Epithelial cell of prostate (primary cell): ENCODE data around the gene SLC24A3.

Source experiments
- DNase-seq: peaks from one replicate; pipeline ENCODE4 v3.0.0-alpha.2; 2011; ENCODE audit warnings: low read depth, low spot score
- H3K27ac ChIP-seq: fragments of 450-650 bp; 2 replicates; pipeline ENCODE4 v1.5.1; 2017; ENCODE audit warnings: mild to moderate bottlenecking

The SLC24A3 gene

DNA sequence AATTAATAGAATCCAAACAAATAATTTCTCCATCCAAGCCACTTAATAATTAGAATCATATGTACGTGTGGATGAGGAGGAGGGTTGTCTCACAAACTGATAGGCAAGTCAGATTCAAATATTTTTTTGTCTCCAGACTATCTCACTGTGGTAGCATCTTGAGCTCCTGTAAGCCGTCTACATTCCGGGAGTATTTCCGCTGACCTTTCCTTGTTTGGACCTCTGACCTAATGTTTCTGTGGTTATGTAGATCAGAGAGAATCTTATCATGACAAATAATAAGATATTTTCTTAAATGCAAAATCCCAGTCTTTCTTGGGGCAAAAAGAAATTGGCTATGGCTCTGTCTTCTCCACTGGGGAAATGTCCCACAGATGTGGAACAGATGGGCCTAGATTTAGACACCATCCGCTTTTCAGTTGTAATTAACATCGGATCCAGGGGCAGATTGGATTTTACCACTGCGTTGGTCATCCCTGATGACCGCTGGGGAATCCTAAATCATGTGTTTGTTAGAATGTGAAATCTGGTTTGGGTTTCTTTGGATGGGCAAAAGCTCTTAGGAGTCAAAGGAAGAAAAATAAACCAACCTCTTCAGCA is 348.5 kb downstream of the SLC24A3 start:
- DNase-seq, result no peak
- H3K27ac ChIP-seq, result no peak overlapping the region

GRCh38 chr20:19562426-19562825 is 350.0 kb downstream of the SLC24A3 start:
- no peak for DNase-seq
- H3K27ac ChIP-seq, result no peak overlapping the region

GRCh38 chr20:19564261-19564660 is 351.8 kb downstream of the SLC24A3 start:
- no peak overlapping the region for H3K27ac ChIP-seq
- DNase-seq, result no peak

DNA sequence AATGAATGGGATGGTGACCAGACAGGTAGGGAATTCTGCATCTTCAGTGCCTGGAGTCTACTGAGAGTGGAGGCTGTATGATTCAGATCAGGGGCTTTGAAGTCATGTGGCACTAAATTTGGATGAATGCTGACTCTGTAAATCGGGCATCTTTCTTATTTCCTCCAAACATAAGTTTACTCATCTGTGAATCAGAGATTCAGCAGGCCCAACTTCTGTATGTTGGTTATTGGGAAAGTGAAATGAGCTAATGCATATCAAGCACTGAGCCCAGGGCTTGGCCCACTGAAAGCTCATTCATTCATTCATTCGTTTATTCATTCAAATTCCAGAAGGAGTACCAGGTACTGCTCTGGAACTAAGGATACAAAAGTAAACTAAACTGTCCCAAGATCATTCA is 353.3 kb downstream of the SLC24A3 start:
- DNase-seq, result no peak
- no peak overlapping the region for H3K27ac ChIP-seq

GRCh38 chr20:19566226-19566945 is 353.9 kb downstream of the SLC24A3 start:
- no peak overlapping the region for H3K27ac ChIP-seq
- no peak for DNase-seq

GRCh38 chr20:19568128-19568527 is 355.7 kb downstream of the SLC24A3 start:
- DNase-seq, result no peak
- H3K27ac ChIP-seq, result no peak overlapping the region

DNA sequence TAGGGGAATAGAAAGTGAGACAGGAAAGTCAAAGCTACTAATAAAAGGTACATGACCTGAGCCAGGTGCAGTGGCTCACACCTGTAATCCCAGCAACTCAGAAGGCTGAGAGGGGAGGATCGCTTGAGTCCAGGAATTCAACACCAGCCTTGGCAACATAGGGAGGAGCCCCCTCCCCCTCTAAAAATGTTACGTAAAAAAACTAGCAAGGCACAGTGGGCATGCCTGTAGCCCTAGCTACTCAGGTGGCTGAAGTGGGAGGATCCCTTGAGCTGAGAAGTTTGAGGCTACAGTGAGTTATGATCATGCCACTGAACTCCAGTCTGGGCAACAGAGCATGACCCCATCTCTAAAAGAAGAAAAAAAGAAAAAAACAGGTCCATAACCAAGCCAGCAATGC is 359.6 kb downstream of the SLC24A3 start:
- DNase-seq, result no peak
- H3K27ac ChIP-seq, result no peak overlapping the region

DNA sequence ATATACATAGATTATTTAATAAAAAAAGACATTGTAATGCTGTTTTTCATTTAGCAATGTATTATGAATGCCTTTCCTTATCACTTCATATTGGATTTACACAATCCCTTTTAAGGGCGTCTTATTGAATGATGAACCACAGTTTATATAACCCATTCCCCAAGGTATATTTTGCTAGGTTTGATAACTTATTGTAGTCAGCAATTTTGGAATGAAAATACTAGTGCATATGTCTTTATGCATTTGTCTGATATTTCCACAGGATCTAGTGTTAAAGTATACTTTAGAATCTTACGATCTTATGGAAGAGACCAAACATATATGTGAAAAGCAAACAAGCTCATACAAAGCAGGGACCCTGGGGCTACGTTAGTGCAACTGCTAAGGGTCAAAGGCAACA is 365.2 kb downstream of the SLC24A3 start:
- no peak for DNase-seq
- no peak overlapping the region for H3K27ac ChIP-seq

DNA sequence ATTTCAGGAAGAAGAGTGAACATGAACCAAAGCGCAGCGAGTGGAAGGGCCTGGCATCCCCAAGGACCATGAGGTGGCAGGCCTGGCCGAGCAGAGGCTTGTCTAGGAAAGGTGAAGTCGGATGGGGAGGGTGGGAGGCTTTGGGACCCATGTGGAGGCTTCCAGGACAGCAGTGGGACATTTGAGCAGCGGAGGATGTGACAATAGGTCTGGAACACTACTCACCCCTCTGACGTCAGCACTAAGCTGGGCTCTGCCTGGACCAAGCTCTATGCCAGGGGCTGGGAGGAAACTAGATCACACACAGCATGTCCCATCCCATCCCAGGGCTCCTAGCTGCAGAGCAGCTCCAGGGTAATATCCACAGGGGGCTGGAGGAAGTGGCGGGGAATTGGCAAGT is 370.3 kb downstream of the SLC24A3 start:
- DNase-seq, result no peak
- H3K27ac ChIP-seq, result no peak overlapping the region

GRCh38 chr20:19583532-19584175 is 371.2 kb downstream of the SLC24A3 start:
- no peak overlapping the region for H3K27ac ChIP-seq
- DNase-seq, result peak; percentile 5

- DNase-seq, result no peak
- no peak overlapping the region for H3K27ac ChIP-seq
Observed at GRCh38 chr20:19588241-19588640, 375.8 kb downstream of the SLC24A3 start.

DNA sequence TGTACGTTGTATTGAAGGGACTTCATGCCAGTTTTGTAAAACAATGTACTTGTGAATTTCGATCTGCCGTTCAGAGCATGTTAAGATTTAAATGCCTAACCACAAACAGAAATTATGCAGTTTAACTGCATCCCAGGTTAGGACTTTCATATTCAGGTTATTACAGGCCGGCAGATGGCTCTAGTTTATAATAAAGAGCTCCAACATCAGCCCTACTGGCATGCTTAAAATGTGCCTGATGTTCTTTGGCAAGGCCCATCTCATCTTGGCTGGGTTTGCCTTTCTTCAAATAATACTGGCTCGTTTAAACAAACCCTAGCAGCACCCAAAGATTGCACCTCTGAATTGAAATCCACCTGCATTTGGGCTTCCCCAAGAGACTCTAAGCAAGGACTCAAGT is 376.3 kb downstream of the SLC24A3 start:
- no peak for DNase-seq
- H3K27ac ChIP-seq, result no peak overlapping the region

GRCh38 chr20:19589787-19590362 is 377.4 kb downstream of the SLC24A3 start:
- no peak for DNase-seq
- no peak overlapping the region for H3K27ac ChIP-seq

DNA sequence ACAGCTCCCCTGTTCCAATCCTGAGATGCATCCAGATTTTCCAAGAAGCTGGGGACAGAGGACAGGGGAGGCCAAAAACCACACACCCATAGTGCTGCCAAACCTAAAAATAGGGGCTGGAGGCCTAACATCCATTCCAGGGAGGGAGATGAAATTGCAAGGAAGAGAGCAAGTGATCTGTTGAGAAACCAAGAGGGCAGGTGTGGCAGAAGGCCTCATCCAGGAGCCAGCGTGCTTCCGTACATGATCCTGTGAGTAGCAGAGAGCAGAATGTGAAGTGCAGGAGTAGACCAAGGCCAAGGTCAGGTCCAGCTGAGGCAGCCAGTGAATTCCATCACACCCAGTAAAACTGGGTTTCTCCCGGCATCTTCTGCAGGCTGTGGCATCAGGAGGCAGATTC is 377.9 kb downstream of the SLC24A3 start:
- DNase-seq, result no peak
- no peak overlapping the region for H3K27ac ChIP-seq

- H3K27ac ChIP-seq, result no peak overlapping the region
- DNase-seq, result no peak
Observed at GRCh38 chr20:19593762-19594161, 381.3 kb downstream of the SLC24A3 start.

DNA sequence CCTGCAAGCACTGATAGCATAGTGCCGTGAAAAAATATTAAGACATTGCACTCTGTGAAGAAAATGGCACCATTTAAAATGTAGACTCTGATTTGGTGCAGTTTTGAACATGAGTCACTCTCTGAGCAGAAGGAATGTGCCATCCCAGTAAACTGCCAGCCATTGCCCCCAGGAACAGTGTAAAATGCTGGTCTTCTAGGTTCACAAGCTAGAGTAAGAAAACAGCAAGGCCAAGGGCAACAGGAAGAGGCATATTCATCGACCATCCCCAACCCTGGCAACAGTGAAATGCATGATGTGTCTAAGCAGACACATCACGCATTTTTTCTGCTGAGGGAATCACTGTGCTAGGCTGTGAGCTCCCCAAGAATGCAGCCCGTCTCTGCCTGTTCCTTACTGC is 382.5 kb downstream of the SLC24A3 start:
- DNase-seq, result no peak
- no peak overlapping the region for H3K27ac ChIP-seq

GRCh38 chr20:19598117-19598850 is 385.8 kb downstream of the SLC24A3 start:
- DNase-seq, result no peak
- H3K27ac ChIP-seq, result no peak overlapping the region

GRCh38 chr20:19599200-19599599 is 386.8 kb downstream of the SLC24A3 start:
- no peak overlapping the region for H3K27ac ChIP-seq
- DNase-seq, result no peak

GRCh38 chr20:19600042-19600441 is 387.6 kb downstream of the SLC24A3 start:
- no peak overlapping the region for H3K27ac ChIP-seq
- DNase-seq, result no peak

GRCh38 chr20:19601126-19601810 is 388.8 kb downstream of the SLC24A3 start:
- no peak overlapping the region for H3K27ac ChIP-seq
- DNase-seq, result no peak
